Parathyroid adenoma (tissue), 2 donors: ENCODE data around the gene CYB5D1.

ENCODE experiments used
- H2AFZ ChIP-seq: fragments of 300-600 bp; sonication (generic); one replicate; pipeline ENCODE4 v1.7.0; 2017; ENCODE audit warnings: antibody characterized with exemption, mild to moderate bottlenecking
- H3K27ac ChIP-seq: fragments of 300-600 bp; sonication (generic); one replicate; pipeline ENCODE4 v1.7.0; 2017
- H3K27me3 ChIP-seq: fragments of 300-600 bp; sonication (generic); one replicate; pipeline ENCODE4 v1.7.0; 2017; ENCODE audit warnings: low read length; ENCODE audit not compliant: control insufficient read depth, insufficient read depth
- H3K36me3 ChIP-seq: fragments of 300-600 bp; sonication (generic); one replicate; pipeline ENCODE4 v1.7.0; 2017; ENCODE audit warnings: low read length; ENCODE audit not compliant: control insufficient read depth, insufficient read depth
- H3K4me1 ChIP-seq: fragments of 300-600 bp; sonication (generic); one replicate; pipeline ENCODE4 v1.7.0; 2017; ENCODE audit warnings: control low read depth
- H3K4me2 ChIP-seq: fragments of 300-600 bp; sonication (generic); one replicate; pipeline ENCODE4 v1.7.0; 2017; ENCODE audit warnings: low read length
- H3K4me3 ChIP-seq: fragments of 300-600 bp; sonication (generic); one replicate; pipeline ENCODE4 v1.7.0; 2017; ENCODE audit warnings: low read depth, low read length
- H3K79me2 ChIP-seq: fragments of 300-600 bp; sonication (generic); one replicate; pipeline ENCODE4 v1.7.0; 2017; ENCODE audit warnings: control low read depth
- H3K9ac ChIP-seq: fragments of 300-600 bp; sonication (generic); one replicate; pipeline ENCODE4 v1.7.0; 2017; ENCODE audit warnings: mild to moderate bottlenecking
- H3K9me3 ChIP-seq: fragments of 300-600 bp; sonication (generic); one replicate; pipeline ENCODE4 v1.7.0; 2017; ENCODE audit warnings: low read length; ENCODE audit not compliant: control insufficient read depth
- TF ChIP-seq, protein P1 (sequence below): fragments of 300-600 bp; sonication (generic); IDR thresholded peaks from one replicate; pipeline ENCODE4 v1.7.0; 2017; ENCODE audit warnings: antibody characterized with exemption, mild to moderate bottlenecking
- donor health status: primary hyperparathyroidism.

Gene CYB5D1

DNA sequence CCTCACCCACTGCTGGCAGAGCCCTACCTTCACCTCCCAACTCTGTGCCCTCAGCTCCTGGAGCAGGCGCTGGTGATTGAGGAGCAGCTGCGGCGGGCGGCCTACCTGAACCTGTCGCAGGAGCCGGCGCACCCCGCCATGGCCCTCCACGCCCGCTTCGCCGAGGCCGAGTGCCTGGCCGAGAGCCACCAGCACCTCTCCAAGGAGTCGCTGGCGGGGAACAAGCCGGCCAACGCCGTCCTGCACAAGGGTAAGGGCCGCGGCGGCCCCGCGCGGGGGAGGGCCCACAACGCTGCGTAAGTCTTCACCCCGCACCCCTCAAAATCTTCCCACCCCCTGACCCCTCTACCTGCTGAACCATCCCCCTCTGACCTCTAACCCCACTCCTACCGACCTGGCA is 51.3 kb downstream of the CYB5D1 start:
- Histone ChIP-seq H3K4me3 (no peak overlapping the region), H3K4me1 (no peaks in the 10 kb centered on the region), H3K4me2 (no peak overlapping the region), H3K27ac (no peak overlapping the region), H3K9ac (no peak overlapping the region), H3K27me3 (no peaks in the 10 kb centered on the region), H3K79me2 (no peaks in the 10 kb centered on the region), H3K9me3 (no peaks in the 10 kb centered on the region), H2AFZ (no peak overlapping the region), H3K36me3 (no peaks in the 10 kb centered on the region)
- TF ChIP-seq, protein P1, sequence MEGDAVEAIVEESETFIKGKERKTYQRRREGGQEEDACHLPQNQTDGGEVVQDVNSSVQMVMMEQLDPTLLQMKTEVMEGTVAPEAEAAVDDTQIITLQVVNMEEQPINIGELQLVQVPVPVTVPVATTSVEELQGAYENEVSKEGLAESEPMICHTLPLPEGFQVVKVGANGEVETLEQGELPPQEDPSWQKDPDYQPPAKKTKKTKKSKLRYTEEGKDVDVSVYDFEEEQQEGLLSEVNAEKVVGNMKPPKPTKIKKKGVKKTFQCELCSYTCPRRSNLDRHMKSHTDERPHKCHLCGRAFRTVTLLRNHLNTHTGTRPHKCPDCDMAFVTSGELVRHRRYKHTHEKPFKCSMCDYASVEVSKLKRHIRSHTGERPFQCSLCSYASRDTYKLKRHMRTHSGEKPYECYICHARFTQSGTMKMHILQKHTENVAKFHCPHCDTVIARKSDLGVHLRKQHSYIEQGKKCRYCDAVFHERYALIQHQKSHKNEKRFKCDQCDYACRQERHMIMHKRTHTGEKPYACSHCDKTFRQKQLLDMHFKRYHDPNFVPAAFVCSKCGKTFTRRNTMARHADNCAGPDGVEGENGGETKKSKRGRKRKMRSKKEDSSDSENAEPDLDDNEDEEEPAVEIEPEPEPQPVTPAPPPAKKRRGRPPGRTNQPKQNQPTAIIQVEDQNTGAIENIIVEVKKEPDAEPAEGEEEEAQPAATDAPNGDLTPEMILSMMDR = no peak

DNA sequence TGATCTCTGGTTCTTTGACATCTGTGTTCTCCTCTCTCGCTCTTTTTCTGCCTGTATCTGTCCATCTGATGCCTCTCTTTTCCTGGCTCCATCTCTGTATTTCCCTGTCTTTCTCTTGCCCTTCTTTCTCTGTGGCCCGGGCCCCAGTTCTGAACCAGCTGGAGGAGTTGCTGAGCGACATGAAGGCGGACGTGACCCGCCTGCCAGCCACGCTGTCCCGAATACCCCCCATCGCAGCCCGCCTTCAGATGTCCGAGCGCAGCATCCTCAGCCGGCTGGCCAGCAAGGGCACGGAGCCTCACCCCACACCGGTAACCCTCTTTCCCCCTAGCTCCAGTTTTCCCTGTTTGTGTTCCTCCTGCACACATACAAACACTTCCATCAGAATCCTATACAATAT is 52.5 kb downstream of the CYB5D1 start:
- H2AFZ ChIP-seq = no peak overlapping the region

DNA sequence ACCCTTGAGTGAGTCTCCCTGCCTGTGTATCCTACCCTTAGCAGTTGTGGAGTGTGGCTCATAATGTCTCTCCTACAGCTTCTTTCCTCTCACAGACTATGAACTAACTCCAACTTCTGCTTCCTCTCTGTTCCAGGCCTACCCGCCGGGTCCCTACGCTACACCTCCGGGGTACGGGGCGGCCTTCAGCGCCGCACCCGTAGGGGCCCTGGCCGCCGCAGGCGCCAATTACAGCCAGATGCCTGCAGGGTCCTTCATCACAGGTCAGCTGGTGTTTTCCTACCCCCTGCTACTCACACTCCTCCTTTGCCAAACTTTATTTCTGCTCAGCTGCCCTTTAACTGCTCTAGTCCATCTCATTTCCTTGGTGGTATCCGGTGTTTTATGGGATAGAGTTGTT is 52.9 kb downstream of the CYB5D1 start:
- H3K4me1 ChIP-seq = peaks cover 5% of the 10 kb centered on the region
- H3K9ac ChIP-seq = no peak overlapping the region
- no peaks in the 10 kb centered on the region for H3K9me3 ChIP-seq
- H3K79me2 ChIP-seq = no peaks in the 10 kb centered on the region
- H3K36me3 ChIP-seq = no peaks in the 10 kb centered on the region
- no peak overlapping the region for H3K4me2 ChIP-seq
- H3K27ac ChIP-seq = no peak overlapping the region
- TF ChIP-seq, protein P1 = no peak
- H2AFZ ChIP-seq = no peak overlapping the region
- H3K4me3 ChIP-seq = no peak overlapping the region
- no peaks in the 10 kb centered on the region for H3K27me3 ChIP-seq

More for the DNA sequence above, 52.5 kb downstream of the CYB5D1 start:
- no peak overlapping the region for H3K4me2 ChIP-seq
- H3K4me3 ChIP-seq = no peak overlapping the region
- TF ChIP-seq, protein P1 = no peak
- no peaks in the 10 kb centered on the region for H3K27me3 ChIP-seq
- H3K79me2 ChIP-seq = no peaks in the 10 kb centered on the region
- no peaks in the 10 kb centered on the region for H3K36me3 ChIP-seq
- no peak overlapping the region for H3K27ac ChIP-seq
- H3K9ac ChIP-seq = no peak overlapping the region
- H3K9me3 ChIP-seq = no peaks in the 10 kb centered on the region
- H3K4me1 ChIP-seq = peaks cover 5% of the 10 kb centered on the region

DNA sequence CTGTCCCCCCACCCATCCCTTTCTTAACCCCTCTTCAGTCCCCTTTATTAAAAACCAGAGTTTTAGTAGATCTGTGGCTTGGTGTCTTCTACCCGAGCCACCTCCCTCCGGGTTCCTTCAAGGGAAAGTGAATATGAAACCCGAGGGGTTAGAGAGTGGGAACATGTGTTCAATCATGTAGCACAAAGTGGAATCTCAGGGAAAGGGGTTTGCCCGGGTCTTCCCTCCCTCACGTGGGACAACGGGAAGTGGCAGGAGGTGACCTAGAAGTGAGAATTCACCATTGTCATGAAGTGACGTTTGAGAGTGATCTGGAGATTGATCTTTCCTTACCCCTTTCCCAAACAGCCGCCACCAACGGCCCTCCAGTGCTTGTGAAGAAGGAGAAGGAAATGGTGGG is 53.3 kb downstream of the CYB5D1 start:
- Histone ChIP-seq H3K27ac (no peak overlapping the region), H3K27me3 (no peaks in the 10 kb centered on the region), H3K79me2 (no peaks in the 10 kb centered on the region), H3K4me3 (no peak overlapping the region), H3K9ac (no peak overlapping the region), H3K36me3 (no peaks in the 10 kb centered on the region), H3K9me3 (no peaks in the 10 kb centered on the region), H2AFZ (no peak overlapping the region), H3K4me1 (peaks cover 5% of the 10 kb centered on the region), H3K4me2 (no peak overlapping the region)
- TF ChIP-seq, protein P1 = no peak
